Esophagus (tissue), 2 donors: ENCODE measurements around the gene OPRD1. TPM values are rescaled to one million over a fixed set of nuclear protein-coding genes. Genes with fewer than 3 reads are reported as not detected.

ENCODE experiments used
- H3K27ac ChIP-seq, 2 donors: one replicate each; pipeline ENCODE4 v1.5.1; 2013; ENCODE audit warnings: low read depth in 2 of 2, mild to moderate bottlenecking in 2 of 2, inconsistent platforms in 1 of 2, low read length in 1 of 2, moderate library complexity in 1 of 2
- H3K27me3 ChIP-seq, 2 donors: one replicate each; pipeline ENCODE4 v1.6.1; 2013; ENCODE audit warnings: low read length in 2 of 2, control low read depth in 1 of 2, mild to moderate bottlenecking in 1 of 2; ENCODE audit not compliant: insufficient read depth in 2 of 2, control insufficient read depth in 1 of 2
- H3K36me3 ChIP-seq, 2 donors: one replicate each; pipeline ENCODE4 v1.6.1; 2013; ENCODE audit warnings: low read length in 1 of 2; ENCODE audit not compliant: control insufficient read depth in 2 of 2, insufficient read depth in 2 of 2
- H3K4me1 ChIP-seq, 2 donors: one replicate each; pipeline ENCODE4 v1.6.1; 2013; ENCODE audit warnings: low read length in 1 of 2; ENCODE audit not compliant: control insufficient read depth in 2 of 2, insufficient read depth in 2 of 2
- H3K4me3 ChIP-seq, 2 donors: one replicate each; pipeline ENCODE4 v1.5.1; 2013; ENCODE audit warnings: low read length in 2 of 2, mild to moderate bottlenecking in 2 of 2, low read depth in 1 of 2, moderate library complexity in 1 of 2
- H3K9me3 ChIP-seq, 2 donors: one replicate each; pipeline ENCODE4 v1.6.1; 2013; ENCODE audit warnings: mild to moderate bottlenecking in 2 of 2, low read depth in 1 of 2, low read length in 1 of 2, moderate library complexity in 1 of 2; ENCODE audit not compliant: control insufficient read depth in 2 of 2, insufficient read depth in 1 of 2
- WGBS, 2 donors: extraction: QIAGEN DNeasy Blood & Tissue Kit; methylation state at CpG; one replicate each; pipeline ENCODE4 v1.1.7; 2013; 5-methylcytosine and 5-hydroxymethylcytosine counted together
- polyA plus RNA-seq, 2 donors: library from polyadenylated mRNA; stranded (reverse); fragments of 200-250 nt; gene quantifications; one replicate each; pipeline ENCODE4 v1.2.3, GENCODE V29; 2013
- donor health status: healthy with polysubstance abuse.
- donor health status: Bipolar disorder and iron deficiency.

OPRD1 gene
- polyA plus RNA-seq, 2 donors, result not detected

- H3K27me3 ChIP-seq, result no peaks in the 10 kb centered on the region
- peaks cover 10 to 19% of the 10 kb centered on the region in 2 donors for H3K4me1 ChIP-seq
- 1 to 2% methylated on average over 43 of the region's 43 CpGs for WGBS, 2 donors
- peak overlapping the region; percentile 55 to 73 for H3K27ac ChIP-seq
- H3K36me3 ChIP-seq, result peaks cover 0 to 2% of the 10 kb centered on the region in 2 donors
- H3K9me3 ChIP-seq, result no peaks in the 10 kb centered on the region
- peak overlapping the region; percentile 78 to 85 for H3K4me3 ChIP-seq
These were observed 74.9 kb downstream of the OPRD1 start for GRCh38 chr1:28886731-28887418.

- no peaks in the 10 kb centered on the region for H3K27me3 ChIP-seq
- whole genome bisulfite sequencing, 2 donors, result 1 to 2% methylated on average over 13 to 41 of the region's 41 CpGs
- peak overlapping the region; percentile 55 to 73 for H3K27ac ChIP-seq
- H3K4me1 ChIP-seq, result peaks cover 10 to 17% of the 10 kb centered on the region in 2 donors
- peak overlapping the region; percentile 78 to 85 for H3K4me3 ChIP-seq
- H3K36me3 ChIP-seq, result peaks cover 0 to 2% of the 10 kb centered on the region in 2 donors
- H3K9me3 ChIP-seq, result no peaks in the 10 kb centered on the region
These were observed 75.5 kb downstream of the OPRD1 start for GRCh38 chr1:28887419-28887834.

GRCh38 chr1:28887835-28888682 is 76.1 kb downstream of the OPRD1 start:
- WGBS, 2 donors, result 28 to 32% methylated on average over 24 of the region's 24 CpGs
- H3K27ac ChIP-seq, result peak overlapping the region; percentile 55 to 73

DNA sequence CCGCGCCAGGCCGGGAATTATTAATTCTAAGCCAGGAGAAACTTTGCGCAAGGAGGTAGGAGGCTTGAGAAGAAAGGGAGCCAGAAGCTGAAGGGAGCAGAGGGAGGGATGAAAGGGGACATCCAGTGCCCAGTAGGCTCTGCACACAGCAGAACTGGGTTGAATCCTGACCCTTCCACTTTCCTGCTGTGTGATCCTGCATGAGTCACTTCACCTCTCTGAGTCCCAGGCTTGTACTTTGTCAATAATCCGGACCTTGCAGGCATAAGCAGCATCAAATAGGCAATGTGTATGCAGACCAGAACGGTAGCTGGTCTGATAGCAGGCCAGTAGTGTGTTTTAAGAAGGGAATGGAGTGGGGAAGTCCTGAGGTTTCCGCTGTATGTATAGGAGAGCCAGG is 76.9 kb downstream of the OPRD1 start:
- Histone ChIP-seq H3K27ac (no peak overlapping the region), H3K4me1 (peaks cover 10 to 16% of the 10 kb centered on the region in 2 donors), H3K36me3 (peaks cover 0 to 6% of the 10 kb centered on the region in 2 donors), H3K4me3 (no peak overlapping the region), H3K27me3 (no peaks in the 10 kb centered on the region), H3K9me3 (no peaks in the 10 kb centered on the region)
- 93 to 94% methylated on average over 7 of the region's 7 CpGs for WGBS, 2 donors

More at GRCh38 chr1:28887835-28888682, 76.1 kb downstream of the OPRD1 start:
- Histone ChIP-seq H3K4me3 (peak overlapping the region; percentile 78 to 85), H3K36me3 (peaks cover 0 to 2% of the 10 kb centered on the region in 2 donors), H3K9me3 (no peaks in the 10 kb centered on the region), H3K27me3 (no peaks in the 10 kb centered on the region), H3K4me1 (peaks cover 10 to 16% of the 10 kb centered on the region in 2 donors)

DNA sequence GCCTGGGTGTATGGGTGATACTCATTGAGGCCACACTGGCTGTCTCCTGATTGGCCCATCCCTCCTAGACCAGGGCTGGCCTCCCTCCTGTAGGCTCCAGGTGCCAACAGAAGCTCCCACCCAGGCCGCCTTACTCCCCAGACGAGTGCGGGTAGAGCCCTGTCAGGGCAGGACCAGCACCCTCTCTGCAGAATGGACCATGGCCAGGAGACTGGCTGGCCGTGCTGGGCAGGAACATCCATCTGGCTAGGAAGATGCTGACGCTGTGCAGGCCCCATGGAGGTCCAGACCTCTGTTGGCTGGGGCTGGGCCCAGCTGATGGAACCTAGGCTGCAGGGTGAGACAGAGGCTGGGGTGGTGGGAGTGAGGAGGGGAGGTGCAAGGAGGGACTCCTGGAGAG is 77.4 kb downstream of the OPRD1 start:
- no peak overlapping the region for H3K4me3 ChIP-seq
- H3K27ac ChIP-seq, result no peak overlapping the region
- H3K9me3 ChIP-seq, result no peaks in the 10 kb centered on the region
- H3K27me3 ChIP-seq, result no peaks in the 10 kb centered on the region
- peaks cover 10 to 16% of the 10 kb centered on the region in 2 donors for H3K4me1 ChIP-seq
- whole genome bisulfite sequencing, 2 donors, result 84 to 90% methylated on average over 5 of the region's 5 CpGs
- peaks cover 0 to 6% of the 10 kb centered on the region in 2 donors for H3K36me3 ChIP-seq

- no peak overlapping the region for H3K27ac ChIP-seq
- WGBS, 2 donors, result 72 to 86% methylated on average over 8 of the region's 8 CpGs
These were observed 78.5 kb downstream of the OPRD1 start for GRCh38 chr1:28890435-28890834.

GRCh38 chr1:28890836-28891235 is 78.9 kb downstream of the OPRD1 start:
- Histone ChIP-seq H3K27ac (no peak overlapping the region), H3K4me1 (peaks cover 6 to 7% of the 10 kb centered on the region in 2 donors), H3K27me3 (no peaks in the 10 kb centered on the region), H3K9me3 (no peaks in the 10 kb centered on the region), H3K36me3 (peaks cover 0 to 6% of the 10 kb centered on the region in 2 donors), H3K4me3 (no peak overlapping the region)
- 82 to 84% methylated on average over 2 of the region's 2 CpGs for WGBS, 2 donors

More at GRCh38 chr1:28890435-28890834, 78.5 kb downstream of the OPRD1 start:
- H3K27me3 ChIP-seq, result no peaks in the 10 kb centered on the region
- peaks cover 0 to 6% of the 10 kb centered on the region in 2 donors for H3K36me3 ChIP-seq
- no peaks in the 10 kb centered on the region for H3K9me3 ChIP-seq
- no peak overlapping the region for H3K4me3 ChIP-seq
- peaks cover 6 to 10% of the 10 kb centered on the region in 2 donors for H3K4me1 ChIP-seq

GRCh38 chr1:28891256-28891655 is 79.3 kb downstream of the OPRD1 start:
- Histone ChIP-seq H3K27me3 (no peaks in the 10 kb centered on the region), H3K36me3 (peaks cover 0 to 6% of the 10 kb centered on the region in 2 donors), H3K9me3 (no peaks in the 10 kb centered on the region), H3K27ac (no peak overlapping the region), H3K4me3 (no peak overlapping the region), H3K4me1 (peaks cover 6 to 7% of the 10 kb centered on the region in 2 donors)
- WGBS, 2 donors, result 78 to 81% methylated on average over 2 of the region's 2 CpGs

DNA sequence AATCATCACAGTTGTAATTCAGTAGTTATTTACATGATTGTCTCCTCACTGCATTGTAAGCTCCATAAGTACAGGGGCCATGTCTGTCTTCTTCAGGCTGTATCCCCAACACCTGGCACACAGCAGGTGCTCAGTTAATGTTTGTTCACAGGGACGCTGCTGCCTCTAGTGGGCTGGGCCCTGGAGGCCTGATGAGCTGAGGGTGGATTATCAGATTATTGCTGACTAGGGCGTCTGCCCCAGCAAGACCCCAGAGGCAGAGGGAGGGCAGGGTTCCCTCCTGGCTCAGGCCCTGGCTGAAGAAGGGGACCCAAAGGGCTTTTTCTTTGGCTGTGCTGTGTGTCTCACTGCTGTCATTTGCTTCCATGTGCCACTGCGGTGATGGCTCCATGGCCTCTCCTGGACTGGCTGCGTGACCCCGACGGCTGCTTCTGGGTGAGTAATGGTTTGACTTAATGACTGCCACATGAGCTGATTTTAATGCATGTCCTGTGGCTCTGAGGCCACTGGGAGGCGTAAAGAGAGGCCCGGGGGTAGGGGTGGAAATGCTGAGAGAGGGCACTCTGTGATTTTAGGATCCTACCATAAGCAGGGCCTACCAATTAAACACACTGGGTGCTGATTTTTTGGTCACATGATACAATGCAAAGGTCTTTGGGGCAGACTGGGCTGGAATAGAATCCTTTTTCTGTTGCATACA is 81.6 kb downstream of the OPRD1 start:
- Histone ChIP-seq H3K27me3 (no peaks in the 10 kb centered on the region), H3K4me1 (peaks cover 6 to 8% of the 10 kb centered on the region in 2 donors), H3K27ac (no peak overlapping the region), H3K36me3 (peaks cover 0 to 6% of the 10 kb centered on the region in 2 donors), H3K9me3 (no peaks in the 10 kb centered on the region), H3K4me3 (no peak overlapping the region)
- WGBS, 2 donors, result 83 to 85% methylated on average over 8 of the region's 8 CpGs
